RWPE2 (cell line): ENCODE data around the gene TENM4.

Experiments
- ATAC-seq: fragments of 200-7000 bp; cut with Tn5 transposase; 3 replicates; pipeline ENCODE4 v1.9.1; 2021; ENCODE audit warnings: low read depth
- DNase-seq: peaks from one replicate; pipeline ENCODE4 v3.0.0-alpha.2; 2020; ENCODE audit warnings: low spot score
- H3K27ac ChIP-seq: fragments of 450-650 bp; 2 replicates; pipeline ENCODE4 v1.5.1; 2017; ENCODE audit warnings: mild to moderate bottlenecking; ENCODE audit not compliant: poor library complexity, severe bottlenecking
- H3K27me3 ChIP-seq: fragments of 250-450 bp; sonication (Bioruptor Pico); 2 replicates; pipeline ENCODE4 v1.5.1; 2021; ENCODE audit warnings: mild to moderate bottlenecking, moderate library complexity; ENCODE audit not compliant: insufficient read depth, poor library complexity, severe bottlenecking
- H3K36me3 ChIP-seq: fragments of 250-450 bp; sonication (Bioruptor Pico); 2 replicates; pipeline ENCODE4 v1.5.1; 2020; ENCODE audit warnings: low read depth, mild to moderate bottlenecking, moderate library complexity
- H3K4me1 ChIP-seq: fragments of 250-450 bp; sonication (Bioruptor Pico); 2 replicates; pipeline ENCODE4 v1.5.1; 2021; ENCODE audit warnings: mild to moderate bottlenecking, moderate library complexity; ENCODE audit not compliant: insufficient read depth, poor library complexity, severe bottlenecking
- H3K4me3 ChIP-seq: fragments of 250-450 bp; sonication (Bioruptor Pico); 2 replicates; pipeline ENCODE4 v1.5.1; 2021; ENCODE audit warnings: mild to moderate bottlenecking, moderate library complexity; ENCODE audit not compliant: severe bottlenecking
- H3K9me3 ChIP-seq: fragments of 250-450 bp; sonication (Bioruptor Pico); 2 replicates; pipeline ENCODE4 v1.5.1; 2021; ENCODE audit warnings: mild to moderate bottlenecking, moderate library complexity; ENCODE audit not compliant: severe bottlenecking
- CTCF ChIP-seq: fragments of 450-650 bp; IDR thresholded peaks from one replicate; pipeline ENCODE4 v1.5.1; 2017; ENCODE audit warnings: mild to moderate bottlenecking, moderate library complexity; ENCODE audit not compliant: poor library complexity, severe bottlenecking

Gene TENM4

GRCh38 chr11:79253280-79253679, 187.6 kb downstream of the TENM4 start:
- H3K4me1 ChIP-seq, result no peaks in the 10 kb centered on the region
- H3K27me3 ChIP-seq, result no peaks in the 10 kb centered on the region
- H3K9me3 ChIP-seq, result no peaks in the 10 kb centered on the region
- DNase-seq (no peak), ATAC-seq (no peak)
- no peaks in the 10 kb centered on the region for H3K36me3 ChIP-seq
- TF ChIP-seq CTCF, result no peak
- H3K4me3 ChIP-seq, result no peak overlapping the region
- H3K27ac ChIP-seq, result no peak overlapping the region

GRCh38 chr11:79249295-79249993, 191.4 kb downstream of the TENM4 start:
- DNase-seq (no peak), ATAC-seq (peak; percentile 57; the same call in 1 of the 3 replicates)
- Histone ChIP-seq H3K4me1 (peaks cover 10% of the 10 kb centered on the region), H3K27ac (no peak overlapping the region), H3K27me3 (no peaks in the 10 kb centered on the region), H3K4me3 (no peak overlapping the region), H3K9me3 (no peaks in the 10 kb centered on the region), H3K36me3 (no peaks in the 10 kb centered on the region)
- no peak for TF ChIP-seq CTCF

- peak overlapping the region; percentile 76 for H3K27ac ChIP-seq
Observed at GRCh38 chr11:79244798-79245197, 196.0 kb downstream of the TENM4 start.

GRCh38 chr11:79244241-79244772, 196.5 kb downstream of the TENM4 start:
- ATAC-seq, result peak; percentile 98
- peak overlapping the region; percentile 76 for H3K27ac ChIP-seq
- H3K27me3 ChIP-seq, result no peaks in the 10 kb centered on the region
- no peaks in the 10 kb centered on the region for H3K36me3 ChIP-seq
- TF ChIP-seq CTCF, result no peak
- DNase-seq, result no peak
- no peaks in the 10 kb centered on the region for H3K9me3 ChIP-seq
- H3K4me3 ChIP-seq, result no peak overlapping the region
- peaks cover 18% of the 10 kb centered on the region for H3K4me1 ChIP-seq

More at GRCh38 chr11:79244798-79245197, 196.0 kb downstream of the TENM4 start:
- Histone ChIP-seq H3K9me3 (no peaks in the 10 kb centered on the region), H3K4me1 (peaks cover 18% of the 10 kb centered on the region), H3K36me3 (no peaks in the 10 kb centered on the region), H3K4me3 (no peak overlapping the region), H3K27me3 (no peaks in the 10 kb centered on the region)
- no peak for TF ChIP-seq CTCF
- DNase-seq (no peak), ATAC-seq (no peak)
